SKM-1 (cell line): Measurements from ENCODE around the gene VPS26C.

Experiments
- DNase-seq: peaks from one replicate; lab custom pipeline; 2025; ENCODE audit not compliant: unreplicated experiment; lab: John Stamatoyannopoulos, UW

Gene VPS26C

DNA sequence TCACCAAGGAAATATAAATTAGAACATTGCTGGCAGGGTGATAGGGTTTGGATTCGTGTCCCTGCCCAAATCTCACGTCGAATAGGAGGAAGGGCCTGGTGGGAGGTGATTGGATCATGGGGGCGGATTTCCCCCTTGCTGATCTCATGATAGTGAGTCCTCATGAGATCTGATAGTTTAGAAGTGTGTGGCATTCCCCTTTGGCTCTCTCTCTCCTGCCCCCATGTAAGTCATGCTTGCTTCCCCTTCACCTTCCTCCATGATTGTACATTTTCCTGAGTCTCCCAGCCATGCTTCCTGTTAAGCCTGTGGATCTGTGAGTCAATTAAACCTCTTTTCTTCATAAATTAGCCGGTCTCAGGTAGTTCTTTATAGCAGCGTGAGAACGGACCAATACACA lies 60.6 kb downstream of the VPS26C start:
- DNase-seq: no peak

DNA sequence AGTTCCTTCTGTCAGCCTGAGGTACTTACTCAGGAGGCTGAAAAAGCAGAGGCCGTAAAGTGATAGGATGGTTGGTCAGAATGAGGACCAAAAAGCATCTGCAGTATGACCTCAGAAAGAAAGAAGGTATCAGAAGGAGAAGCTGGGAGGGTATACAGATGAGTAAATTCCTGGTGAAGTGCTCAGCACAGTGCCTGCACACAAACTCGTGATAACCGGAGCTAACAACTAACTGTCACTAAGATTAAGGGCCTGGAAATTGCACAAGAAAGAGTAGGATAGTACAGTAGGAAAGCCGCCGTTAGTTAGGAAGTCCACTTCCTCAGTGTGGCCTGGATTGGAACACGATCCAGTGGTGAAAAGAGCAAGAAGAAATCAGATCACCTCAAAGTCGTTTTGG lies 62.6 kb downstream of the VPS26C start:
- no peak for DNase-seq

DNA sequence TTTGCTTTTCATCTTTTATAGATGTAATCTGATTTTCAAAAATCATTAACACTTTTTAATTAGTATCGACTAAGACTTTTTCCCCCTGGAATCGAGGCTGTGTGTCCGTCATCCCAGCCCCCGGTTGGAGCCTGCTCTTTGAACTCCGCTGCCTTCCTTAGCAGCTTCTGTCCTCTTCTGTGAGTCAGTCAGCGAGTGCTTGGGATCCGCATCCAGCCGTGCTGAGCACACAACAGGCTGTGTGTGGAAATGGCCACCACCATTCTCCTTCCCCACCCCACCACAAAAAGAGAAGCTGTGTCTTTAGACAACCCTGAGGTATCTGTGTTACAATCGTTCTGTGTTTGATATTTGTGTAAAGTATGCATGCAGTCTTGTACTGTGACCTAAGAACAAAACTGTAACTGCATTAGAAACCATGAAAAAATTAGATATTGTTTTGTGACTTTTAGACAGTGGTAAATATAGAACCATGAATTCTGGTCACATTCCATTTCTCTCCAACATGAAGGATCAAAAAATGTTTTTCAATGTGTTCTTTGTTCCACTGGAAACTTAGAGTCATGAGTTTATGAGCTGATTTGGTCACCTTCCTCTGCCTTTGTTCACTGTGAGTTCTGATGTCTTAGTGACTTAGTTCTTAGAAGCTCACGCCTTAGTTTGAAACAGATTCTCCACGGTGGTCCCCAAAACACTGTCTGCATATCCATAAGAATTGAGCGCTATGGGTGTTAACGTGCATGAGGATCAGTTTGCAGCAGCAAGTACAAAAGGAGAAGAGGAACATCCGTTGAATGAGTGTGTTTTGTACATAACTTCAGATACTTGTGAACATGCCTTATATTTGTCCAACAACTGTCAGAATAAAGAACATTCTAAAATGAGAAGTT lies 64.7 kb downstream of the VPS26C start:
- DNase-seq: no peak

DNA sequence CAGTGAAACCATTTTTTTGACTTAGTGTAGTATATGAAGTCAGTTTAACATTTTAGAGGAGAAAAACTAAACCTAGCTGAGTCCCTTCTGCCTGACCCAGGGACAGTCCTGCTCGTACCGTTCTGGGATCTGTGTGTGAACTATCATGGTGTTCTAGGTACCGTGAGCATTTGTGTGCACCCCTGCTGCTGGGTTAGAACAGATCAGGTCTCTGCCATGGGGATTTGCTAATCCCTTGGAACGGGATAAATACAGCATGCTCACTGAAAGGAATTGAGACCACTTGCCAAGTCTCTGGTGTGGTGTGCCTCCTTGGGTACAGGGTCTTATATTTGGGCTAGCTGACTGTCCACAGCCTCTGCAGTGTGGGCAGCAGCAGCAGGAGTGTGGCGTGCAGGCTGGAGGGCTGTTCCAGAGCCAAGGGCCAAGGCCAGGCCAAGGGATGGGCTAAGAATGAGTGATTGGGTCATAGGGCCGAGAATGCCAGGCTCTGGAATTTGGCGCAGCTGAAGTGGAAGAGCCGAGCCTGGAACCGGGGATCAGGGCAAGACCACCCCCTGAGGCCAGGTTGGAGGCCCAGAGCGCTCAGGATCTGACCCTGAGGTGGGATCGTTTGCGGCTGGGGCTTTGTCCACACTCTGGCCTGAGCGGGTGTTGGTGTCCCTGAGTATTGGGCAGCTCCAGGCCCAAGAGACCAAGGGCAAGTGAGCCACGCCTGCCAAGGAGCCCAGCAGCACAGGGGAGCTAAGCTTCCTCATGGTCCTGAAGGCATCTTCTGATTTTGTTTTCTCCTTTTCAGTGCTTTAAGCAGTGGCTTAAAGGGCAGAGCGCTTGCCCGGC lies 66.3 kb downstream of the VPS26C start:
- no peak for DNase-seq

DNA sequence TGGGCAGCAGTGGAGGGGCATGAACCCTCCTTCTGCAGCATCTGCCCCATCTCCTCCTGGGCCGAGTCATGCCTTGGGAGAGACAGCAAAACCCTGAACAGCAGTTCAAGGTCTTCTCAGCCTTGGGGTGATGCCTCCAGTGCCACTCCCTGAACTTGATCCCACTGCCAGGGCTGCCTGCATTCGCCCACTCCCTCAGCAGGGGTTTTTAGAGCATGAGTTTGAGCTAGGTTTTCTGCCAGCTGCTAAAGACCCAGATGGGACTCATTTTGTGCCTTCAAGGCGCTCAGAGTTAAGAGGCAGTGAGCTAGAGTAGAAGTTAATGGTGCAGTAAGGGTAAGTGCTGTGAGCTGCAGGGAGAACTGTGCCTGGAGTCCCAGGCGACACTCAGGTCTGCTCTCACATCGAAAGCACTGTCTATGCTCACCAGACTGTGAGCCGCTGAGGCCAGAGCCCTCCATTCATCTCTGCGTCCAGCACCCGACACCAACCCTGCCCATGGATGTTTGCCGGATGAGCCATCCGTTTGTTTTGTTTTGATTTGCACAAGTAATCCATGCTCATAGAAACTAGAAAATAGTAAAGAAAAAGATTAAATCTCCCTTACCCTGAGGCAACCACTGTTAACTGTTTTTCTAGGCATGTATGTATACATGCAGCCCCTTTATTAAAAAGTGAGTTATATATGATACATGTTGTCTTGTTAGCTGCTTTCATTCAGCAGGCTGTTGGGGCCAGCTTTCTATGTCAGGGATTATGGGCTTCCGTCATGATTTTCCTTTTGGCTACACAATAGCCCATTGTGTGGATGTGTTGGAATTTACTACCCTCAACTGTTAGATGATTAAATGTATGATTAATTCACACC lies 67.8 kb downstream of the VPS26C start:
- no peak for DNase-seq

DNA sequence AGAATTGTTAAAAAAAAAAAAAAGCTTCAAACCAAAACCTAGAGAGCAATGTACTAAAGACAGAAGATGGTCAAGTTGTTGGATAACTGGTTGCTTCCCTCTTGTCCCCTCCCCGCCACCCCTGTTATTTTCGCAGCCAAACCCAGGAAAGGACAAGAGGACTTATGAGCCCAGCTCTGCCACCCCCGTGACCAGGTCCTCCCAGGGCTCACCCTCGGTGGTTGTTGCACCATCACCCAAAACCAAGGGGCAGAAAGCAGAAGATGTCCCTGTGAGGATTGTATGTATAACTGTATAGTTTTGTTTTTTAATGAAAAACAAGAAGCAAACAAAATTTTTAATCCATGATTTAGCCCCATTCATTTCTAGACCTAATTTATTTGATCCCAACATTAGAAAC lies 69.4 kb downstream of the VPS26C start:
- no peak for DNase-seq

DNA sequence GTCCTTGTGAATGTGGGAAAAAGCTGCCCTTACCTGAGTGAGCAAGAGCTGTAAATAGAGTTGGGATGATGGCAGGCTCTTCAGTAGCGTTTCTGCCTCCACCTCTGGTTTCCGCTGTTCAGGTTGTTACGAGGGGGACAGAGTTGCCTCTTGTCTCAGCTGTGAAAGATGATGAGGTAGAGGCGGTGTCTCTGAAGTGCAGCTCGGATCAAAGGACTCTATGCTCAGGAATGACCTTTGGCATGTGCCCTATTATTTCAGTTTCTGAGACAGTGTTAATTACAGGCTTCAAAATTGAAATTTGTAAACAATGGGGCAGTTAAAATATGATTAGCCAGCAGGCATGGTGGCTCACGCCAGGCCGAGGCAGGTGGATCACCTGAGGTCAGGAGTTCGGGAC lies 70.3 kb downstream of the VPS26C start:
- DNase-seq: no peak

DNA sequence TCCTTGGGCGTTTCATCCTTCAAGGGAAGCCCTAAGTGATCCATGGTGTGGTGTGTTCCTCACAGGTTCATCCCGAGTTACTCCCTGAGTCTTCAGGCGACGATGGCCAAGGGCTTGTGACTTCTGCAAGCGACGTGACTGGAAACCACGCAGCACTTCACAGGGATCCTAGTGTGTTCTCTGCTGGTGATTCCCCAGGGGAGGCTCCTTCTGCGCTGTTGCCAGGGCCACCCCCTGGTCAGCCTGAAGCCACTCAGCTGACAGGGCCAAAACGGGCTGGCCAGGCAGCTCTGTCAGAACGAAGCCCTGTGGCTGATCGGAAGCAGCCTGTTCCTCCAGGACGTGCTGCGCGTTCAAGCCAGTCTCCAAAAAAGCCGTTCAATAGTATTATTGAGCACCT lies 71.5 kb downstream of the VPS26C start:
- DNase-seq: no peak

DNA sequence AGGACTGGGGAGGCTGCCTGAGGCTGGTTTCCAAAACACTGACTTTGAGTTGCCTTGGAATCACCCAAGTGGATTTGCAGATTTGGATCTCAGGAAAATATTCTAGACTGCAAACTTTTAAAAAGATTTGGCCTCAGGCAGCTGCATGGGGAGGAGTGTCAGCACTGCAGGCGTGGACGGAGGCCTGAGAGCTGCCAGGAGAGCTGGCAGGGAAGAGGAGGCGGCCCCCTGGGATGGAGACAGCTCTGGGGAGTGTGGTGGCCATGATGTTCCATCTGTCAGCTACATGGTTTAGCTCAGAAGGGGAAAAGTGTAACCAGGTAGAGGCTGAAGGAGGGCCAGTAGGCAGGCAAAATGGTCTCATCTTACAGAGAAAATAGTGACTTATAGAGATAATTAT lies 72.1 kb downstream of the VPS26C start:
- DNase-seq: no peak

DNA sequence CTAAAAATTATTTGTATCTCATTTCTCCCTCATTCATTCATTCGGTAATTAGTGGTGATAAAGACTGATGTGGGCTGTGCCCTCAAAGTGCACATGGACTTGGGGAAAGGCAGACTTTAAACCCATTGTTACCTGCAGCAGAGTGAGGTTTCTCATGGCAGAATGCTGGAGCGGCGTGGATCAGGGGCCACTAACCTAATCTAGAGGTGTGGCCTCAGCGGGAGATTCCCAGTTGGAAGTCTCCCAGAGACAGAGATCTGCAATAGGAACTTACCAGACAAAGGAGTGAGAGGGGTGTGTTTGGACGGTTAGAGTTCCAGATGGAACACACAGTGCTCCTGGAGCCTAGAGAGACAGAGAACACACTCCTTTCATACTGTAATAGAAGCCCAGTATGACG lies 73.5 kb downstream of the VPS26C start:
- no peak for DNase-seq

DNA sequence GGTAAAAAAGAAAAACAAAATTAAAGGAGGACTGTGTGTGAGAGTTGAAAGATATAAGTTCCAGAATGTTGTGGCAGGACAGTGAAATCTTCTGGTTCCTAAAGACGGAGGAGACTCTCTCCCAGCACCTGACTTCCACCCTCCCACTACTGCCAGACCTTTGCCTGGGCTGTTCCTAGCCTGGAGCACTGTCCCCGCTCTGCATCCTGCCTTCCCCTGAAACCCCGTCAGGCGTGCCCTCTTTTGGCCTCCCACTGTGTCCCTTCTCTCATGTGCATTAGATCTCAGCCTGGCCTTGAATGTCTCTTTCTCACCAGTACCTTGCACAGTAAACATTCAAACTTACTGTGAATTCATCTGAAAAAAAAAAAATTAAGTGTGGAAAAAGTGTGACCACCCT lies 74.1 kb downstream of the VPS26C start:
- DNase-seq: no peak

DNA sequence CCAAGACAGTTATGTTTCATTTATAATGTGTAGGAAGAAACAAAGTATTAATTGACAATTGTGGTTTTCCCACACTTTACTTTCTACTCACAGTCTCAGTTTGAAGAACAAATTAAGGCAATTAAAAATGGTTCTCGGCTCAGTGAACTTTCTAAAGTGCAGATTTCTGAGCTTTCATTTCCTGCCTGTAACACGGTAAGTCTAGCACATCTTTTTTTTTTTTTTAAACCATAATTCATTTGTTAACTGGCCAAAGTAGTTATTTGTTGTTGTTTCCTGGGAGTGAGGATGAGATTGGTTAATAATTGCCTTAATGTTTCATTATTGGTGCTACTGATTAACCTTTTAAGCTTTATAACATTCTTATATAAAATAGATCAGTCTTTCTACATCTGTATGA lies 75.1 kb downstream of the VPS26C start:
- no peak for DNase-seq

DNA sequence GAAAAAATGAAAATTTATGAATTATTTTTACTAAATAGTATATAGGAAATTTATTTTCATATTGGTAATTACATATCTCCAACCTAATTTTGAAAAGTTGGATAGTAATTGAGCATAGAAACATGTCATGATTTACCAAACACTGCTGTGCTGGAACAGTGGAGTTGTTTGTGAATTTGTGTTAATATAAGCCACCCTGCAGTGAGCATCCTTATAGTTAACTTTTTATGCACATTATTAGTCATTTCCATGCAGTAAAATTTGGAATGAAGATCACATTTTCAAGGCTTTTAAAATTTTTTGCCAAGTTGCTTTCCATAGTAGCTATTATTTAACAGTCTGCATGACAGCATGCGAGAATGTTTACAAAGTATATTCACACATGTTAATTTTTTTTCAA lies 78.3 kb downstream of the VPS26C start:
- no peak for DNase-seq

DNA sequence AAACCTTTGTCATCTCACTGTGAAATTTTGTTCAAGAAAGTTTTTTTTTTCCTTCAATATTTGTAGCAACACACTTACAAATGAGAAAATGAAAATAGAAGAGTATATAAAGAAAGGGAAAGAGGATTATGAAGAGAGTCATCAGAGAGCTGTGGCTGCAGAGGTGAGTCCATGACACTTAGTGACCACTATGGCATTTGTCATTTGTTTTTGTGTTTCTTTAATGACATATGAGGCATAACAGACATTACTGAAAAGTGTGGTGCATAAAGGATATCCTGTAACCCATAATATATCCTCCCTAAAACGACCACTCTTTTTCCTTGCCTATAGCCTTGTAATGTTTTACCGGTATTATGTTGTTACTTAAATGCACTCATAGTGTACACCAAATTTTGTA lies 80.2 kb downstream of the VPS26C start:
- no peak for DNase-seq

DNA sequence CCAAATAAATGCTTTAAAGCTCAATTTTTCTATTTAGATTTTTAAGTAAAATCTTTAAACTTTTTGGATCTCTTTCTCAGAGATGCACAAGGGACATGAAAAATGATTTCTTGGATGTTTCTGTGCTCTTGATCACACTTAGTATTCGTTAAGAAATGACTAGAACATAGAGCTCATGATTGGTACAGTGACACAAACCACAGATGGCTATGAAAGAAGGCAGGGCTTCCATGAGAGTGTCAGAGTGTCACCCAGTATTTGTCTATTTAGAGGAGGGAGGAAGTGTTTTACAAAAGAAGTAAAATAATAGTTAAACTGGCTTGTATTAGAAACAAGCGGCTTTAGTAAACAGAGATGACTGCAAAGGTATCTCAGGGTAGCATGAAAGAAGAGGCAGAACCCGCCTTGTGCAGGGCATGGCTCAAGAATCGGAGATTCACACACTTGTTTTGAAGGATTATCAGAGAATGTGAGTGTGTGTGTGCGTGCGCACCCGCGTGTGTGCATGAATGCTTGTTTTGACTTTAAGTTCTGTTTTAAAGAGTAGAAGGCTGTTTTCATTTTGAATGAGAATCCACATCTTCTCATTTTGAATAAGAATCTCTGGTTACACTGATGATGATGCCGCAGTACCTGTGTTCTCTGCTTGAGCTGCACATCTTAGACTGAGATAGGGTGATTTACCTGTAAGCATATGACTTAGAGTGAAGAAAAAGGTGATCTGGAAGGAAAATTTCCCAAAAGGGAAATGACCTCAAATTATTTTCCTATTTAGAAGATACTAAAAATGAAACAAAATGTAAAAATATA lies 82.1 kb downstream of the VPS26C start:
- no peak for DNase-seq

DNA sequence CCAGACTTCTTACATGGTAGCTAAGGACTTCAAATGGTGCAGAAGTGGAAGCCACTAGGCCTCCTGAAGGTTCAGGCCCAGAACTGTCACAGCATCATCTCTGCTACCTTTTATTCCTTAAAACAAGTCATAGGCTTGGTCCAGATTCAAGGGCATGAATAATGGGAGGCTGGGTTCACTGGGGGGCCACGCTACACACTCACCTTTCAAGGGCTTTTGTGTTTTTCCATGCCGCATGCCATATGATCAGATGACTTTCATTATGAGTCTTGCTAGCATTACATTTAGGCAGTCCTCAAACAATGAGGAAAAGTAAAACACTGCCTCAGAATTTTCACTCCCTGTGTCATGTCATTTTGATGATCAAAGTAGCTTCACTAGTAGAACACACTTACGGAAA lies 83.4 kb downstream of the VPS26C start:
- no peak for DNase-seq

DNA sequence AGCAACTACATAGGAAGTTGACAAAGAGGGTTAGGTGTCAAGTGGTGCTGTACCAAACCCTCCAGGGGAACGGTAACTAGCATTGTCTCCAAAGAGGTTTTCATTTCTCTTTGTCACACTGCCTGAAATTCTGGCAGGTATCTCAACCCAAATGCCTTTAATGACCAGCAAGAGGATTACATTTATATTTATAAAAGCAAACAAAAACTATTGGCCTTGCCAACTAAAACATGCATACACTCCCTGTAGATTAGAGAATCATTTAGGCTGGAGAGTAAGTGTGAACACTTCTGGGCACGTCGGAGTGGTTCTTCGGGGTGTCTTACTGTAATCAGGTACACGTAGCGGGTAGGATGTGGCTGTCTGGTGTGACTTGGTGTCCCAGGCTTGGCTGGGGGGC lies 84.9 kb downstream of the VPS26C start:
- no peak for DNase-seq

DNA sequence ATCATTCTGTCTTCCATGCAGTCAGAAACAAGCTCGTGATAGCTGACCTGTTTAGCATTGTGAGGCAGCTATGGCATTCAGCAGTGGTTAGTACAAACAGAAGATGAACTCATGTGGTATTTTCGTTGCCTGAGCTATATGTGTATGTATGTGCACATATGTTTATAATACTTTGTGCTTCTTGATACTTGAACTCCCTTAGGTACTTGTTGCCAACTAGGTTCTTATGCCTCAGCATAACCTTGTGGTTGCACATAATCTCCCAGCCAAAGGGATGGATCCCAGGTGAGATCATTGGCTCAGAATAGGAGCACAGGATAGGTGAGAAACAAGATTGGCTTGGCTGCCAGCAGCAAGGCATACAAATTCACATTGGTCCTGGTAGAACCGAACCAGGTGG lies 86.1 kb downstream of the VPS26C start:
- no peak for DNase-seq

DNA sequence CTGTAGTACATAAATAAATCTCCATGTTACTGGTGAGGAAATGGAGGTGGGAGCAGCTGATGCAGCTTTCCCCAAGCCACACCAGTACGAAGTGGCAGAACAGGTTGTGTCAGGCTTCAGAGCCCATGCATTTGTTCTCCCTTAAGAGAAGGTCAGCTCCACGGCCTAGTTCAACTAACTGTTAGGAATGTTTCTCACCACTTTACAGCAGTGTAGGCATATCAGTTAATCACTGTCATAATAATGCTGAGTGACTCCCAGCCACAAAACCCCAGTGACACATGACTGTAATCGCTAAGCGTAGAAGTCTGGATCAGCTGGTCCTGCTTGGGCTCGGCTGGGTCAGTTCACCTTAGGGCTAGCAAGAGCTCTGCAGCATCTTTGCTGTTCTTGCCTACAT lies 90.4 kb downstream of the VPS26C start:
- no peak for DNase-seq
